ENCODE measurements around the gene TMEM129.
"Not testable (repeated sequence)": the region's sequence is repeated elsewhere in the genome, so short reads cannot be mapped to it uniquely, and the experiment has no call there.

TMEM129 gene

DNA sequence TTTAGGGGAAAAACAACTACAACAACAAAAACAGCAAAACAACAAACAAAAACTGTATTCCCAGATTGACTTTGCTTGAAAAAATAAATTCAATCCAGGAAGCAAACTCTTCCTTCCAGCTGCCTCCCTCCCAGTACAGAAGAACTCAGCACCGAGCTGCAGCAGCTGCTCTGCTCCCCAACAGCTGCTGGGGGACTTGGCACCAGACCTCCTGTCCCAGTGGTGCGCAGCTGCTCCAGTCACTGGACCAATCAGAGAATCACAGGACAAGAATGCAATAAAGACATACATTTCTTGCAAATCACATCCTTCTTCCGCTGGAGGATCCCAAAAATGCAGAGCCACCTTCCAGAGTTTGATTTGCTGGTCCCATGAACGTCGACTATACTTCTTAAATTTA, 25.2 kb downstream of the TMEM129 start:
- DNase-seq (ENCODE audit: low read depth) = no peak

DNA sequence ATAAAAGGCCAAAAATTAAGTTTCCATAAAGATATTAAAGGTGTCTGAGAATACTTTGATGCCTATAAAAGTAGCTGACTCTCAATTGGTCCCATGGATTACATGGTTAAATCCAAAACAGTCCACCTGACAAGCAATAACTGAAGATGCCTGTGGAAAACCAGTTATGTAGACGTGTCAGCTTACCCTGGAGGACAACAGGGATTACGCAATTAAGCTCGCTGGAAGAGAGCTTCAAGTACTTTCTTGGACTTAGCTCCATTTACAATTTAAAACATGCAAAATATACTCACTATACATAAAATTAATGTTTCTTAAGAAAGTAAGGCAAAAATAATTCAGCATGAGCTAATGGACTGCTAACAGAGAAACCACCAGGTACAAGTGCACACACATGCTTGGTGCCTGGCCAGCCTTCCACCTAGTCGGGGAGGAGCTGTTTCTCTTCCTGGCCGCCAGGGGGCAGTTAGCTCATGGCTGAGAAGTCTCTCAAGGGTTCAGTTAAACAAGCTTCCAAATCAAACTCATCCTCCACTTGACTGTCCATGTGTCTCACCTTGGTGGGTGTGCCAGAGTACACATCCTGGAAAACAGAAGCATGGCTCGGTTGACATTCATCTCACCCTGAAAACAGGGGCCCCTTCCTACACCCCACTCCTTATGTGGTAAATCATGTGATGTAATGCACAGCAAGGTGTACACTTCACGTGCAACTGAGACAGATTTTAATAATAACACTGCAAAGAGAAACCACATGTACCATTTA, 27.8 kb downstream of the TMEM129 start:
- DNase-seq (ENCODE audit: low read depth) = peak; percentile 66

DNA sequence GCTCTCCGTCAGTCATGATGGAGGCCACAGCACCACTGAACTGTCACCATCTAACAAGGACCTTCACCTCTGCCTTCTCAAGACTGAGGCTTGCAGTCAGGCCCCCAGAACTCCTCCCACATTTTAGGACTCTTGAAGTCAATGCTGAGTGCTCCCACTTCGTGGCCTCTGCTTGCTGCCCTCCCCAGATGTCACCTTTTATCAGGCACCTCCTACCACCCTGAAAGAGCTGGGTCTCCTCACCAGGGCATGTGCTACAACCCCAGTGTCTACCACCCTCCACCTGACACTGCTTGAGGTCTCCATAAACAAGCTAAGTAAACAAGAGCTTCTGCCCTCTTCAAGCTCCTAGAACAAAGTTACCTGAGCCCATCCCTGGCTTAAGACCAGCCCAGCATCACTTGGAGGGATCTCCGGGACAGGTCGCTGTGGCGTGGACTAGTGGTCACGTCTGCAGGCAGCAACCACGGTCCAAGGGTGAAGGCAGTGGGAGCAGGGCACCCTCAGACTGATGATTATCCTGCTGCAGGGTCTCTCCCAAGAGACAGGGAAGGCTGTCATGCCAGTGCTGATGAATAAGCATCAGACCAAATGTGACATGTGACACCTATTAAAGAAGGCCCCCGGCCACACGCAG, 29.3 kb downstream of the TMEM129 start:
- DNase-seq (ENCODE audit: low read depth) = no peak

DNA sequence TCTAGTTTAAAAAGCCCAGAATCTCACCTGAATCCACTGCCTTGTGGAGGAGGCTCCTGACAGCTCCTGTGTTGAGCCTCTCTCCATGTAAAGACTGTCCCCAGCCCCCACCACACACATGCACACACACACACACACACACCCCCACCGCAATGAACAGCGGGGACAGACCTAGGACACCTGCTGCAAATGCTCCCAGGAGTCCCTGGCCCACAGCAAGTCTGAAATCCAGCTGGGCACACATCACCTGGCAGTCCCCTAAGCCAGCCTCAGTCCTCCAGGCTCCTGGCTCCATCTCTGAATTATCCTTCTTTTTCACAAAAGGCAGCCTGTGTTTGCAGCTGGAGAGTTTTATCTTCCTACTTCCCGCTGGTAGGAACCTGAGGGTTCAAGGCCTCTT, 30.4 kb downstream of the TMEM129 start:
- DNase-seq (ENCODE audit: low read depth) = no peak

DNA sequence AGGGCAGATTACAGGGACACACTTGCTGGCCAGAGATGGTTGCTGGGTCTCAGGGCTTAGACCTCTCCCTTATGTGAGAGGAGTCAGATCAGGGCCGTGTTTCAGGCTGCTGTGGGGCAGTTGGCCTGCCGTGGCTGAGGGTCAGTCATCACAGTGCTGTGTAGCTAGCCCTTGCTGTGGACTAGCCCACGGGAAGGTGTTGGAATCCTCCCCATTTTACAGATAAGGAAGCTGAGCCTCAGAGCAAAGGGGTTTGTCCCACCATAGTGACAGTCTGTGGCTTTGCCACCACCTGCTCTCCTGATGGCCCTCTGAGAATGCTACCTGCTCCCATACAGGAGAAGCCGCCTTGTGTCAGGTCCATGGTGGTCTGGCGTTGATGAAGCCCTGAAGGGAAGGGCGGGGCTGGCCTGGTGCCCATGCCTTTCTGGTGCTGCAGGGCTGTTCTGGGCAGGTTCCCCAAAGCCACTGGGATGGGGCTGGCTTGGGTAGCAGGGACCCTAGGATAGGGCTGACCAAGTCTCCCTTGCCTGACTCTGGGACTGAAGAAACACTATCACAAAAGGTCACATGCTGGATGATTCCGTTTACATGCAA, 34.6 kb downstream of the TMEM129 start:
- DNase-seq (ENCODE audit: low read depth) = no peak

DNA sequence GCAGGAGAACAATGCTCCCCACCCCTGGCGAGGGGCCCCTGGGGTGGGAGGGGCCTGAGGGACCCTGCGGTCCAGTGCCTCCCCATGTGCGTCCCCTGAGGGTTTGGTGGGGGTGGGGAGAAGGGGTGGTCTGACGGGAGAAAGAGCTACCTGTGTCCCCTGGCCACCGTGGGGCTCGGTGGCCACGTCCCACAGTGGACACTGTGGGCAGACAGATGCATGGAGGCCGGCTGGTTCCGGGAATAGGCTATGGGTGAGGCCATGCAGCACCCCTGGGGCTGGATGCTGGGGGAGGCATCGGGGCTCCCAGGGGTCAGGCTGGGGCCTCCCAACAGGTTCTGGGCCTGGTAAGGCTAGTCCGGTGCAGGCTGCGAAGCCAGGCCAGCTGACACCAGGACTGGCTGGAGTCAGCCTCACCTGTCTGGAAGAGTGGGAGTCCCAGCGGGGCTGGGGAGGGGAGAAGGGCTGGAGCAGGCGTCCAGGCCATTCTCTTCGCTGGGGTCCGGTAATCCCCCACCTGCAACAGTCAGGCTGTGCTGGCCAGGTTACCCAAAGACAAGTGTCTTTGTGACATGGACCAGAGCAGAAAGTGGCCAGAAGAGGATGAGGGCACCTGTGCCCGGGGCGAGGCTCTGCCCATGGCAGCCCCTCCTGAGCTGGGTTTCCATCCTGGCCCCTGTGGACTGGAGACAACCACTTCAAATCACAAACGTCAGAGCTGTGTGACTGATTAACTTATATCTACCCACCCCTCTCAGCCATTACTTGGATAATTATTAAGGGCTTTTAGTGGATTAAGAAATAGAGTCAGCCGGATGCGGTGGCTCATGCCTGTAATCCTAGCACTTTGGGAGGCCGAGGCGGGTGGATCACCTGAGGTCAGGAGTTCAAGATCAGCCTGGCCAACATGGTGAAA, 35.6 kb downstream of the TMEM129 start:
- DNase-seq (ENCODE audit: low read depth) = no peak

DNA sequence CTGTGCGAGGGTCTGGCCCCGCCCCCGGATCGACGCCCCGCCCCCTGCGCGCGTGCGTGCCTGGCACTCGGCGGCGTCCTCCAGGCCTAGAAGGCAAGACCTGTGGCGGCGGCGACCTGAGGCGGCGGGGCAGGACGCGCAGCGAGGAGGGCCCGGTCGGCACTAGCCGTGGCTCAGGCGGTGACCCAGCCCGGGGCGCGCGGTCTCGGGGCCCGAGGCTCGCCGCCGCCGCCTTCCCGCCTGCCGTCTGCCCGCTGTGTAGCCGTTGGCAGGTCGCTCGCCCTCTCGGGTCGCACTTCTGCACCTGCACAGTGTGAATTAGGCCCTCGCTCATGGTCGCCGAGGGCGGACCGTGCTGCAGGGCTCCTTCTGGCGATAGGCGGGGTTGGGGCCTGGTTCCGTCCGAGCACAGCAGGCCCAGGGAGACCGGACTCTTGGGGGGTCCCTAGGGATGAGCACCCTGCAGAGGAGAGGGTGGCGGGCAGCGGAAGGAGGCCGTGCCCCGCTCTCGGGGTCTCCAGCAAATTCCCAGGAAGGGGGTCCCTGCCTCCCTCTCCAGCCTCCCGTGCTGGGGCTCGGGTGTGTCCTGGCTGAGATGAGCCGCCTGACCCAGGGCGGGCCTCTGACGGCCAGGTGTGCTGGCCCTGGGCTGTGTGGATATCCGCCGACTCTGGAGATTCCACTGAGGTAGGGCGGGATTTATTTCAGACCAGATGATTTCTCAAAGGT, 36.5 kb downstream of the TMEM129 start:
- no peak for DNase-seq (ENCODE audit: low read depth)

DNA sequence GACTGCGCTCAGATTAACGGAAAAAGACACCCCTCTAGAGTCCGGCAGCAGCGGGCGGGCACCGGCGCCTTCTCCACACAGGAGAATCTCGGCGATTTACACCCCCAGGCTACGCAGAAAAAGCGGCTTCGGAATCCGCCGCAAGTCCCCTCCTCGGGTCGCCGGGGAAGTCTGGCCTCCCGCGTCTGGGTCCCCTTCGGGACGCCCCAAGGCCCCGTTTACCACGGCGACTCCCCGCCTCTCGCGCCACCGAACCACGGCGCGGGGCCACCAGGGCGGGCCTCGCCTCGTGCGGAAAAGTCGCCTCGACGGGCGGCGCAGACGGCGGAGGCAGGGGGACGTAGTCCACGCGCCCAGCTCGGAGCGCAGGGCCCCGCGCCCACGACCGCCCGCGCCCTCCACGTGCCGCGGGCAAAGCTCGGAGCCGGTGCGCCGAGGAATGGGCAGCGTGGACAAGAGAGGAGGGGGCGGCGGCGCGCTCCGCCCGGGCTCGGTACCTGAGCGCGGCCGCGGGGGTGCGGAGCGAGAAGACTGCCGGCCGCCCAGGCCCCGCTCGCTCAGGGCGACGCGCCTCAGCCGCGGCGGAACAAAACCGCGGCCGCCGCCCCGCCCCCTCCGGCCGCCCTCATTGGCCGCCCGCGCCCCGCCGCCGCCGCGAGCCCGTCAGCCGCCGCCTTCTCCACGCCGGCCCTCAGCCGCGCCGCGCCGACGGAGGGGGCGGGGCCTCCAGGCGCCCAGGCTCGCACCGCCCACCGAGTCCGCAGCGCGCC, 37.2 kb downstream of the TMEM129 start, which contains the start of gene FAM53A:
TSS of gene FAM53A (minus strand) at position 578 of the 770 bp plus-strand sequence. CDS start 15,572 bp downstream, outside the sequence.
- peak; percentile 87 for DNase-seq (ENCODE audit: low read depth)

DNA sequence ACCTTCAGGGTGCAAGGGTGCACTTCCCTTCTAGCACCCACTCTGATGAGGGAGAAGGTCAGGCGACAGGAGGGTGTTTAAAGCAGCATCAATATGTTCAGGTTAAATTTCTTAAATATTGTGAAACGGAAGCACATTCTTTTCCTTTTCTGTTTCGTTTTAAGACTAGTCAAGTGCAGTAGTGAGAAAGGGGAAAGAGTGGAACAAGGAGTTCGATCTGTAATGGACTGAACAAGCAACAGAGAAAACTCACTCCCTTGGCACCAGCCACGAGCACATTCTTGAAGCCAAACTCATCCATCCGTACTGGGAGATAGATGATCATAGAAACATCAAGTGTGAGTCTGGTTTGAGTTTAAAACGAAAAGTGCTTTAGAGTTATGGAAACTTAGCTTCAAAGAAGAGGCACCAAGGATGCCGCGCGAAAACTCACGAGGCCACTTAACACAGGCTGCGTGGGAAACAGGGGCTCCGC, 37.8 kb downstream of the TMEM129 start:
- peak; percentile 8 for DNase-seq (ENCODE audit: low read depth)

DNA sequence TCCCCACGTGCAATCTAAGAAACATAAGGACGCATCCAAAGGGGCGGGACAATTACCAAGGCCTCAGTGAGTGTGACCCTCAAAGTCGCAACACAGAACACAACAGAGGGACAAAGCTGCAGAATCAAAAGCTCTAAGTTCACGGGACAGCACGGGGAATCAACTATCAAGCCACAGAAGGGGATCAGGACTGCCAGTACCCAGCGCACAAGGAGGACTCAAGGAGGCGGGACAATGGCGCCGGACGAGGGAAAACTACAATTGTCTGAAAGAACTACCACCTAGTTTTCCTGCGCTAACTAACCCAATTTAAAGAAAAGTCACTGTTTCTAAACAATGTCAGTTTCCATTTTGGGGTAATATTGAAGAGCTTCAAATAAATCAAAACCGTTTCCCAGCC, 38.3 kb downstream of the TMEM129 start:
- no peak for DNase-seq (ENCODE audit: low read depth)

DNA sequence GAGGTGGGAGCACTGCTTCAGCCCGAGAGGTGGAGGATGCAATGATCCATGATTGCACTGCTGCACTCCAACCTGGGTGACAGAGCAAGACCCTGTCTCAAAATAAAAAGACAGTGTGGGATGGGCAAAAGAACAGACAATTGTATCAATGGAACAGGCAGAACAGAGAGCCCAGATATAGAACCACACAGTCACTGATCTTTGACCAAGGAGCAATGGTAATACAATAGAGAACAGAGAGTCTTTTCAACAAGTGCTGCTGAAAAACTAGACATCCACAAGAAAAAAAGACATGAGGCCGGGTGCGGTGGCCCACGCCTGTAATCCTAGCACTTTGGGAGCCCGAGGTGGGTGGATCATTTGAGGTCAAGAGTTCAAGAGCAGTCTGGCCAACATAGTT, 42.9 kb downstream of the TMEM129 start:
- no peak for DNase-seq (ENCODE audit: low read depth)

DNA sequence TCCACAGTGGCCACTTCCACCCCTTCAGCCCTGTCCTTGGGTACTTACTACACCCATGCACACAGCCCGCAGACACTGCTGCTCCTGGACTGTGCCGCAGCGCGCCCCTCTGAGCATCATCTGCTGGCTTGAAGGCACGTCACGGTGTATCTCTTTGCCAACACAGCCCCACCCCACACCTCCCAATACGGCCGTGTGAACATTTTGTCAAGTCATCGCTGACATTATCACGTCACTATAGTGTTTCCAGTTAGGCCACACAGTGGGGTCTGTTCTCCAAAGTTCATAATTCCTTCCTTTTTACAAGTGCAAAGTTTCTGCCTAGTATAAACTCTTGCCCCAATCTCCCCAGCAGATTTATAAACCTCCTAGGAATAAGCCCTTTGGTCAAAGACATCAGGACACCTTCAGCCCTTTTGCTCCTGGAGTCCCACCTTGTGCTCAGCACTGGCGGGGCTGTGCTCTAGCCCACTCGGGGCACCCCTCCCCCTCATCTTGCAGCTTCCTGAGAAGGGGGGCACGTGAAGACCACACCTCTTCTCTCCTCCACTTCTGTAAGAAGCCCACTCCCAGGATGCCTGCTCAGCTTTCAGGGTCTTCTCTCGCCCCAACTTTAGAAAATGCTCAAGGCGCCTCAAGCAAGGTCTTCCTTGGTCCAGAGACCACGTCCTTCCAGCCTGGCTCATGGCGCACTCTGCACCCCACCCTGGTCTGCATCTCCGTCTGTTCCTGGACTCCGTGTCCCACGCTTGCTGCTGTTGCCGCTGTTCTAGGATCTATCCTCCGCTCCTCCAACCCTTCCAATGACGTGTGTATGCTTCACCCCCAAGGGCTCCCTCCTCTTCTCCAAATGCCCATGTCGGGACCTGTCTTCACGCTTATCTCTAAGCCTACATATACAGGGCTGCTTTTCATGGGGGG, 44.3 kb downstream of the TMEM129 start:
- no peak for DNase-seq (ENCODE audit: low read depth)

DNA sequence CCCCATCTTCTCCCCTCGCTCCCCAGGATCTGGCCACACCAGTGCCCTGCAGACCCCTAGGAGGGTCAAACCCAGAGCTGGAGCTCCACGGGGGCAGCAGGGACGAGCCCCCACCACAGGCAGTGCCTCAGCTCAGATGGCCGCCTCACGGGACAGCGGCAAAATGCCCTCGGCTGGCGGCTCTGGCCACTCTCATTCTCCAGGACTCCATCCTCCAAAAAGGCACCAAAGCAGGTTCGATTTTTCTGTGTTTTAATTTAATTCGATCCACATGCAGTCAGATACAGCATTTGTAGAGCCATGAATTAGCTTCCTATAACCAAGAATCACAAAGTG, 45.4 kb downstream of the TMEM129 start:
- DNase-seq (ENCODE audit: low read depth) = no peak

DNA sequence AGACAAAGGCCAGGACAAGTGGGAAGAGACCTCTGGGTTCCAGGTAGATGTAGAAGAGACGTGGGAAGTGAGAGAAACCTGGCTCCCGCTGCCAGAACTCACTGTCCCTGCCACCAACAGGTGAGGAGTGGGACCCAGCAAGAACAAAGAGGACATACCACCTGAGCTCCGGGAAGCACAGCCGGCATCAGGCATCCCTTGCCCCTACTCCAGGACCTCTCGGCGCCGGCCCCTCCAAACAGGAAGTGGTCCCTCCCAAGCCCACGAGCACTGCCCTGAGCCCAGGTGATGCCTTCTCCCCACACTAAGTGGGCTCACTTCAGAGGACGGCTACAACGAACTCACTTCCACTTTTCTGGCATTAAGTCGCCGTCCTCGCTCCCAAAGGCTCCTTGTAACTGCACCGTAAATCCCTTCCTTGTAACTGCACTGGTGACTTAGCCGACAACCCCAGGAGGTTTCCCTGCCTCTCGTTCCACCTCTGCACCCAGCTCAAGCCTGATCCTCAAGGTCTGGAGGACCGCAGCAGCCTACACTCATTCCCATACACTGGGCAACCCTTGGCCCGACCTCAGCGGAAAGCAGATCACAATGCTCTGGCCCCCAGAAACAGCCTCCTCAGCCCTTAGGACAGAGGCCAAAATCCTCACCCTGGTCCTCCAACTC, 45.9 kb downstream of the TMEM129 start:
- no peak for DNase-seq (ENCODE audit: low read depth)

DNA sequence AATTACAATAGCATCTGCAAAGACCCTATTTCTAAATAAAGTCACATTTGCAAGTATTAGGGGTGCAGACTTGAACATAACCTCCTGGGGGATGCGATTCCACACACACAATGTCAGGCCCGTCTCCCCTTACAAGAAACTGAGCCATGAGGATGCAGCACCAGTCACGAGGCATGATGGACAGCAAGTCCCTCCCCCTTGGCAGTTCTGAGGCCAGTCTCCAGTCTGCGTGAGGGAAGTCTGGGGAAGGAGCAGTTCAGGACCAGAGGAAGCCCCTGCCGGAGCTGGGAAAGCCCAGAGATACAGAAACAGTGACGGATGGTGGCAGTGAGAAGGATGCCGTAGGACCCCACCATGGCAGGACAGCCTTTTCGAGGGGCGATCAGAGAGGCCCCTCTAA, 46.4 kb downstream of the TMEM129 start:
- no peak for DNase-seq (ENCODE audit: low read depth)

DNA sequence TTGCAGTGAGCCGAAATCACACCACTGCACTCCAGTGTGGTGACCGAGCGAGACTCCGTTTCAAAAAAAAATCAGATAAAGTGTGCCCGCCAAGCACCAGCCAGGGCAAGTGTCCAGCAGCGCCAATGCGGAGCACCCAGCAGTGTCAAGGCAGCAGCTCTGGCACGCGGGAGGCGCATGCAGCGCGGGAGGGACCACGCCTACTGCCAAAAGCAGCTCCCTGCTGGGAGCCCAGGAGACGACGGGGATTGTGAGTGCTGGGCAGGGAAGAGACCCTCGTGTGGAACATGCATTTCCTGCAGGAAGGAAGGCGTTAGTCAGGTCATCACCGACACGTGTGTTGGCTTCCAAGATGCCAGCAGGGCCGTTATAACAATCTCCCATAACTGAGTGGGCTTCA, 47.5 kb downstream of the TMEM129 start:
- no peak for DNase-seq (ENCODE audit: low read depth)

DNA sequence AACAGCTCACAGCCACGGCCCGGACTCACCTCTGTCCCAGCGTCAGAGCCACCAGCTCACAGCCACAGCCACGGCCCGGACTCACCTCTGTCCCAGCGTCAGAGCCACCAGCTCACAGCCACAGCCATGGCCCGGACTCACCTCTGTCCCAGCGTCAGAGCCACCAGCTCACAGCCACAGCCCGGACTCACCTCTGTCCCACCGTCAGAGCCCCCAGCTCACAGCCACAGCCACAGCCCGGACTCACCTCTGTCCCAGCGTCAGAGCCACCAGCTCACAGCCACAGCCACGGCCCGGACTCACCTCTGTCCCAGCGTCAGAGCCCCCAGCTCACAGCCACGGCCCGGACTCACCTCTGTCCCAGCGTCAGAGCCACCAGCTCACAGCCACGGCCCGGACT, 50.1 kb downstream of the TMEM129 start:
- not testable (repeated sequence) for DNase-seq (ENCODE audit: low read depth)

DNA sequence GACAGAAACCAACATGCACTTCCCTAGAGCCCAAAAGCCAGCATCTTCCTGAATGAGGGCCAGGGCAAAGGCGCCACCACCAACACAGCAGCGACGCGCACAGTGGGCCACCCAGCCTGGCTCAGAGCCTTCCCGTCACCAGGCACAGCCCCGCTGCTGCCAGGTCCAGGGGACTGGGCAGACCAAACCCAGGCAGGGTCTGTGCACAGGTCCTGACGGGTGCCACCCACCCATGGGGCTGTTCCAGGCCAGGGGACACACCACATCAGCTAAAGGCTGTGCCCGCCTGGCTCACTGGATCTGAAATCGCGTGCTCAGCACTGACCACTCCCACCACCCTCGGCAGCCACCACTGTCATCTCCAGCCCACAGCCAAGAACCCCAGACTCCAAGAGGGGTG, 50.8 kb downstream of the TMEM129 start:
- no peak for DNase-seq (ENCODE audit: low read depth)

DNA sequence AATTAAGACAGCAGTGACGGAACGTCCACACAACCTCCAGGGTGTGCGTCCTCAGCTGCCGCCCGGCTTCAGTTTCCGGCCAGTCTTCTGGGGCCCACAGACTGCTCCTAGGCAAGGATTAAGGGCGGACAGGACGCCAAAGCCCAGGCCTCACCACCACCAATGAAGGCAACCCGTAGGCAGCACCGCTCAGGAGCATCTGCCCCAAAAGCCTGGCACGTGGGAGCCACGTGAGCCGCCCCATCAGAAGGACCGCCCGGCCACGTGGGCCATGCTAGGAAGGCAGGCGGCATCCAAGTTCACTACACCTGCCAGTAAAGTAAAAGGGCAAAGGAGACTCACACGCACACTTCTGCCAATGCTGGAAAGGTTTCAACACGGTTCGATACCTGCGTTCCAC, 51.3 kb downstream of the TMEM129 start:
- no peak for DNase-seq (ENCODE audit: low read depth)

All from stimulated activated CD4-positive, alpha-beta T cell treated with anti-CD3 and anti-CD28 coated beads, Interleukin-2, amount 100 ng/mL, for 4 hours (primary cell).